Measurements from ENCODE around the gene COLEC11.
A peak's percentile ranks its signal among the peaks of the same experiment; 100 is the strongest.

COLEC11 gene

DNA sequence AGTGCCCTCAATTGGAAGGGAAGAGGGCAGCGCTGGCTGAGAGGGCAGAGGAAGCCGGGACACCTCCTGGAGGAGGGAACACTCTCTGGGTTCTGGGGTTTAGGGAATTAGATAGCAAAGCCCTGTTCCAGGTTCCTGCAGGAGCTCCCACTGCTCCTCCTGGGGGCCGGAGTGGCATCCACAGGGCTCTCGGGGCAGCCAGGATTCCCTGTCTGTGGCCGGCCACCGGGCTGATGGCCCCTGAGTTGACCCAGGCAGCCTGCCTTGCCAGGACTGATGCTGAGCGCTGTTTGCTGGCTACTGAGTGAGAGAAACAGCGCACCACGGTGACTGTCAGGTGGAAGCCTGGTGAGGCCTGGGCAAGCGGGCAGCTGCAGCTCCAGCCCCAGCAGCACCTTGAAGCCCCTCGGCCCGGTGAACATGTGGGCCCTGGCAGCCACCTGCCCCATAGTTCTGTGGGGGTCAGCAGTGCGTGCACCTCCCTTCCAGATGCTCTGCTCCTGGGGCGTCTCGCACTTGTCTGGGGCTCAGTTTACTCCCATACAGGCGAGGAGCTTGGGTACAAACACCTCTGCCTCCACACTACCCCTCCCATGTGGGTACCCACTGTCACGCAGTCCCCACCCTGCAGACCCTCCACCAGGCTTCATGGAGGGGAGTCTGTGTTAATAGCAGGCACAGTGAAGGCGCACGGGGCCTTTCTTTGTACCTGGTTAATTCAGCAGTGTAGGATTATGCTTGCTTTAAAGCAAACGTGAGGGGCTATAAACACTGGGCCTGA is 55.4 kb downstream of the COLEC11 start:
- TF ChIP-seq NFIC (IDR thresholded peaks at IDR 0.05), result no peak
- 0 out of 2 replicates have a peak, but pooled peaks have one; percentile 30 for TF ChIP-seq ZBTB7A (IDR thresholded peaks at IDR 0.05; ENCODE audit: low read depth)

DNA sequence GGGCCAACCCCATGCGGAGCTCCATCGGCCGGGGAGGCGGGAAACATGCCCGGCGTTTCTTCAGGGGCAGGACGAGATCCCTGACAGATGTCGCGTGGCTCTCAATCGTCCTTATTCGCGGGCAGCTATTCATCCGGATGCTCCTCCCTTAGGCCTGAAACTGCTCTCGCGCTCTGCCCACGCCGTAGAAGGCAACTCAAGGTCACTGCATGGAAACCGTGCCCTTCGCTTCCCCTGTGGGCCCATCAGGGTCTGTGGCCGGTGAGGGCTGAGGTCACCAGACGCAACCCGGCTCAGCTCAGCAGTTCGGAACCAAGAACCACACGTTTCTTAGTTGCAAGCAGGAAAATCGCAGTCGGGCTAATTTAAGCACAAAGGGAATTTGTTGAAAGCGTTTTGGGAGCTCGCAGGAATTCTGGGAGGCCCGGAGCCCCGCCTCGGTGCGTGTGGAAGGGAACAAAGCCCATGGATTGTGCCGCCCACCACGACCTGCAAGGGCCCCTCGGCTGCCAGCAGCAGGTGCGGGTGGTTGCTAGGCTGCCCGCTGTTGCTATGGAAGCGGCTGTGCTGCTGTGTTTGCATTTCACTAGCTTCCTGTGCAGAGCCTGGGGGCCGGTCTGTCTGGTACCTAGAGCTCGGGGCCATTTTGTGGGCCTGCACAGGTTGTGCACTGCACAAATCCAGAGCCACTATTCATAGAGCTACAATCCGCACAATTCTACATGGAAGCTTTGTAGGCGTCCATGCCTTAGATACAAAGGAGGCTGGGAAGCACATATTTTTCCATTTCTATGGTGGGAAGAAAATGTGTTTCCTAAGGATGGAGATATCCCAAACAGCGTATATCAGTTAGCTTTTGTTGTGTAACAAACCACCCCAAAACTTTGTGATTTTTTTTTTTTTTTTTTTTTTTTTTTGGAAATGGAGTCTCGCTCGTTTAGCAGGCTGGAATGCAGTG is 57.1 kb downstream of the COLEC11 start:
- TF ChIP-seq, protein P1, sequence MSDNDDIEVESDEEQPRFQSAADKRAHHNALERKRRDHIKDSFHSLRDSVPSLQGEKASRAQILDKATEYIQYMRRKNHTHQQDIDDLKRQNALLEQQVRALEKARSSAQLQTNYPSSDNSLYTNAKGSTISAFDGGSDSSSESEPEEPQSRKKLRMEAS (IDR thresholded peaks at IDR 0.05), result peak; percentile 38; the same call in 1 of the 2 replicates
- TF ChIP-seq TCF12 (IDR thresholded peaks at IDR 0.05; ENCODE audit: low read depth), result no peak

DNA sequence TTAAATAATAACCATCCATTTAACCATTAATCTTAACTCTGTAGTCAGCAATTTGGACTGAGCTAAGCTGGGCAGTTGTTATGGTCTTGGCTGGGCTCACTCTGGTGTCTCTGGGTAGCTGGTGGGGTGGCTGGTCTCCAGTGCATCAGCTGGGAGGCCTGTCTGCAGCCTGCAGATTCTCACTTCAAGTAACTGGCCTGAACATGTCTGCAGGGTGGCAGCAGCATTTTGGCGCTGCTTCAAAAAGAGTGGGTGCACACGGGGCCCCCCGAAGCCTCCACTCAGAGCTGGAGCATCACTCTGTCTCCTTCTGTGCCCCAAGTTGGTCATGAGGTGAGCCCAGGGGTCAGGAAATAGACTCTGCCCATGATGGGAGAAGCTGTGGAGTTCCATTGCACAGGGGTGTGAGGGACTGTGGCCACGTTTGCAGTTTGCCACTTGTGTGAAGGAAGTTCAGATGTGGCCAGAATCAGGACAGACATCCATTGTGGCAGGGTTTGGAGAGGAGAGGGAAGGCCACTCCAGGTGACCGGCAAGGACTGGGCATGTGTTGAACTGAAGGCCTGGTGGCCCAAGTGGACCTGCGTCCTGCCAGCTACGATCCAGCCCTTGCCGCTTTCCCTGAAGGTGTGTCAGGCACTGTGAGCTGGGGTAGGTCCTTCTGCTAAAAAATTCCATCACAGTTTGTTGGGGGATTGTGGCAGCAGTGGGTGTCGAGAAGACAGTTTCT is 58.1 kb downstream of the COLEC11 start:
- no peak for TF ChIP-seq ZBTB7A (IDR thresholded peaks at IDR 0.05; ENCODE audit: low read depth)
- no peak for TF ChIP-seq TCF12 (IDR thresholded peaks at IDR 0.05; ENCODE audit: low read depth)
- no peak for TF ChIP-seq RAD21 (IDR thresholded peaks at IDR 0.05; ENCODE audit: low read depth)
- TF ChIP-seq YY1 (IDR thresholded peaks at IDR 0.05; ENCODE audit: low read depth), result no peak
- no peak for TF ChIP-seq TEAD4 (IDR thresholded peaks at IDR 0.05)
- TF ChIP-seq, protein P2, sequence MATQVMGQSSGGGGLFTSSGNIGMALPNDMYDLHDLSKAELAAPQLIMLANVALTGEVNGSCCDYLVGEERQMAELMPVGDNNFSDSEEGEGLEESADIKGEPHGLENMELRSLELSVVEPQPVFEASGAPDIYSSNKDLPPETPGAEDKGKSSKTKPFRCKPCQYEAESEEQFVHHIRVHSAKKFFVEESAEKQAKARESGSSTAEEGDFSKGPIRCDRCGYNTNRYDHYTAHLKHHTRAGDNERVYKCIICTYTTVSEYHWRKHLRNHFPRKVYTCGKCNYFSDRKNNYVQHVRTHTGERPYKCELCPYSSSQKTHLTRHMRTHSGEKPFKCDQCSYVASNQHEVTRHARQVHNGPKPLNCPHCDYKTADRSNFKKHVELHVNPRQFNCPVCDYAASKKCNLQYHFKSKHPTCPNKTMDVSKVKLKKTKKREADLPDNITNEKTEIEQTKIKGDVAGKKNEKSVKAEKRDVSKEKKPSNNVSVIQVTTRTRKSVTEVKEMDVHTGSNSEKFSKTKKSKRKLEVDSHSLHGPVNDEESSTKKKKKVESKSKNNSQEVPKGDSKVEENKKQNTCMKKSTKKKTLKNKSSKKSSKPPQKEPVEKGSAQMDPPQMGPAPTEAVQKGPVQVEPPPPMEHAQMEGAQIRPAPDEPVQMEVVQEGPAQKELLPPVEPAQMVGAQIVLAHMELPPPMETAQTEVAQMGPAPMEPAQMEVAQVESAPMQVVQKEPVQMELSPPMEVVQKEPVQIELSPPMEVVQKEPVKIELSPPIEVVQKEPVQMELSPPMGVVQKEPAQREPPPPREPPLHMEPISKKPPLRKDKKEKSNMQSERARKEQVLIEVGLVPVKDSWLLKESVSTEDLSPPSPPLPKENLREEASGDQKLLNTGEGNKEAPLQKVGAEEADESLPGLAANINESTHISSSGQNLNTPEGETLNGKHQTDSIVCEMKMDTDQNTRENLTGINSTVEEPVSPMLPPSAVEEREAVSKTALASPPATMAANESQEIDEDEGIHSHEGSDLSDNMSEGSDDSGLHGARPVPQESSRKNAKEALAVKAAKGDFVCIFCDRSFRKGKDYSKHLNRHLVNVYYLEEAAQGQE (IDR thresholded peaks at IDR 0.05; ENCODE audit: low read depth), result no peak
- TF ChIP-seq TAF1 (IDR thresholded peaks at IDR 0.05; ENCODE audit: low read depth), result no peak
- no peak for TF ChIP-seq CEBPB (IDR thresholded peaks at IDR 0.05)
- no peak for TF ChIP-seq FOXM1 (IDR thresholded peaks at IDR 0.05; ENCODE audit: borderline replicate concordance, low read depth)
- TF ChIP-seq USF1 (IDR thresholded peaks at IDR 0.05), result no peak
- no peak for TF ChIP-seq CREB1 (IDR thresholded peaks at IDR 0.05; ENCODE audit: low read depth)
- no peak for TF ChIP-seq EGR1 (IDR thresholded peaks at IDR 0.05)
- TF ChIP-seq, protein P1 (IDR thresholded peaks at IDR 0.05), result no peak
- no peak for TF ChIP-seq NFIC (IDR thresholded peaks at IDR 0.05)
- no peak for TF ChIP-seq EP300 (IDR thresholded peaks at IDR 0.05; ENCODE audit: borderline replicate concordance)

DNA sequence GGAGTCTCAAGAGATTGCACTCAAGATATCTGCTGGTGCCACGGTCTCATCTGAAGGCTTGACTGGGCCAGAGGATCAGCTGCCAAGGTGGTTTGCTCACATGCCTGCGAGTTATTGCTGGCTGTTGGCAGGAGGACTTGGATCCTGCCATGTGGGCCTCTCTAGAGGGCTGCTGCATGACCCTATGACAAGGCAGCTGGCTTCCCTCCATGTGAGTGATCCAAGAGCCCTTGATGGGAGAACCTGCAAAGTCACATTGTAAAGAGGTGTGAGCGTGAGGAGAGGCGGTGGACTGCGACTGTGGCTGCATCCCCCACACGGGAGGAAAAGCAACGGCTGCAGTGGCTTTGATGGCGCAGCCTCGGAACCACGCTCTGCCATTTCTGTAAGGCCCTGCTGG is 59.1 kb downstream of the COLEC11 start:
- no peak for TF ChIP-seq TCF12 (IDR thresholded peaks at IDR 0.05; ENCODE audit: low read depth)
- TF ChIP-seq RAD21 (IDR thresholded peaks at IDR 0.05; ENCODE audit: low read depth), result no peak
- TF ChIP-seq, protein P1 (IDR thresholded peaks at IDR 0.05), result no peak
- no peak for TF ChIP-seq NFIC (IDR thresholded peaks at IDR 0.05)
- no peak for TF ChIP-seq CREB1 (IDR thresholded peaks at IDR 0.05; ENCODE audit: low read depth)
- TF ChIP-seq EP300 (IDR thresholded peaks at IDR 0.05; ENCODE audit: borderline replicate concordance), result no peak
- TF ChIP-seq CEBPB (IDR thresholded peaks at IDR 0.05), result no peak
- TF ChIP-seq FOXM1 (IDR thresholded peaks at IDR 0.05; ENCODE audit: borderline replicate concordance, low read depth), result no peak
- no peak for TF ChIP-seq ZBTB7A (IDR thresholded peaks at IDR 0.05; ENCODE audit: low read depth)

DNA sequence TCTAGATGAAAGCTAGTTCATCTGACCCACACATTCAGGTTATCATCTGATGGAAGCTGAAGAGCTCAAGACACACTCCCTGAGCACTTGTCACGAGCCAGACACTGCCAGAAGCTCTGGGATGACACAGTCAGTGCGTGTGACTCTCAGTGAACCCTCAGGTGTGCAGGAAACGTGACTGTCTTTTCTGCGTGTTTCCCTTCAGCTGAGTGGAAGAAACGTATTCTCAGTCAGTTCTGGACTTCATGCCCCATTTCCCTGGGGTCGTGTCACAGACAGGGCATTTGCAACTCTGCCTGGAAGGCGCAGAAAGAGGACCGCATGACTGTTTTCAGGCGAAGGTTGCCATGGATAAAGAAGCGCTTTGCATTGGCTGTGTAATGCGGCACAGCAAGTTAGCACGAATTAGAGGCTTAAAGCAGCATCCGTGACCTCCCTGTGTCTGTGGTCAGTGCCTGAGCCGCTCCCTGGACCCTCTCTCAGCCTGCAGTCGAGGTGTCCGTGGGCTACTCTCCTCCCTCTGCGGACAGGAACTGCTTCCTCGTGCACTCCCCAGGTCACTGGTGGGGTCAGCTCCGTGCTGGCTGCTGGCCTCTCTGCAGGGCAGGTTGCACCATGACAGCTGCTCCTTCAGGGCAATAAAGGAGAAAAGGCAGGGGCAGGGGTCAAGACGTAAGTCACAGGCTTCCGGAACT is 59.8 kb downstream of the COLEC11 start:
- TF ChIP-seq USF1 (IDR thresholded peaks at IDR 0.05) (no peak), EP300 (IDR thresholded peaks at IDR 0.05; ENCODE audit: borderline replicate concordance) (no peak), CREB1 (IDR thresholded peaks at IDR 0.05; ENCODE audit: low read depth) (no peak), NFIC (IDR thresholded peaks at IDR 0.05) (no peak), CEBPB (IDR thresholded peaks at IDR 0.05) (no peak), FOXM1 (IDR thresholded peaks at IDR 0.05; ENCODE audit: borderline replicate concordance, low read depth) (no peak), TAF1 (IDR thresholded peaks at IDR 0.05; ENCODE audit: low read depth) (no peak), RAD21 (IDR thresholded peaks at IDR 0.05; ENCODE audit: low read depth) (no peak), EGR1 (IDR thresholded peaks at IDR 0.05) (no peak), TCF12 (IDR thresholded peaks at IDR 0.05; ENCODE audit: low read depth) (no peak), ZBTB7A (IDR thresholded peaks at IDR 0.05; ENCODE audit: low read depth) (no peak), TEAD4 (IDR thresholded peaks at IDR 0.05) (no peak), YY1 (IDR thresholded peaks at IDR 0.05; ENCODE audit: low read depth) (no peak)
- TF ChIP-seq, protein P1 (IDR thresholded peaks at IDR 0.05), result no peak
- TF ChIP-seq, protein P2 (IDR thresholded peaks at IDR 0.05; ENCODE audit: low read depth), result no peak
